Endodermal cell (in vitro differentiated cells): ENCODE results near the gene RELA. TPM values are rescaled to one million over a fixed set of nuclear protein-coding genes. Genes with fewer than 3 reads are reported as not detected.
"Not testable (repeated sequence)": the region's sequence is repeated elsewhere in the genome, so short reads cannot be mapped to it uniquely, and the experiment has no call there.

ENCODE experiments used
- DNase-seq: peaks from one replicate; pipeline ENCODE4 v3.0.0-alpha.2; 2017
- H3K27ac ChIP-seq: 2 replicates; pipeline ENCODE4 v1.5.1; 2013; ENCODE audit warnings: mild to moderate bottlenecking, low read depth, low read length, moderate library complexity
- H3K27me3 ChIP-seq: 2 replicates; pipeline ENCODE4 v1.6.1; 2013; ENCODE audit warnings: mild to moderate bottlenecking, low read length, moderate library complexity; ENCODE audit not compliant: insufficient read depth, control insufficient read depth, poor library complexity, severe bottlenecking
- H3K36me3 ChIP-seq: 2 replicates; pipeline ENCODE4 v1.7.0; 2013; ENCODE audit warnings: mild to moderate bottlenecking, low read length, moderate library complexity; ENCODE audit not compliant: control insufficient read depth, insufficient read depth
- H3K4me1 ChIP-seq: one replicate; pipeline ENCODE4 v1.7.0; 2013; ENCODE audit warnings: low read length; ENCODE audit not compliant: control insufficient read depth, insufficient read depth
- H3K4me3 ChIP-seq: 2 replicates; pipeline ENCODE4 v1.5.1; 2013; ENCODE audit warnings: mild to moderate bottlenecking, low read length, moderate library complexity
- H3K9ac ChIP-seq: 2 replicates; pipeline ENCODE4 v1.6.1; 2013; ENCODE audit warnings: mild to moderate bottlenecking, low read length, moderate library complexity; ENCODE audit not compliant: poor library complexity, severe bottlenecking; ENCODE audit errors: extremely low read depth
- H3K9me3 ChIP-seq: 2 replicates; pipeline ENCODE4 v1.6.1; 2013; ENCODE audit warnings: mild to moderate bottlenecking, low read length, moderate library complexity; ENCODE audit not compliant: control insufficient read depth
- H3K27ac Mint-ChIP-seq: 2 replicates; pipeline ENCODE4 v1.8.0; 2020; ENCODE audit warnings: mixed read lengths
- H3K27me3 Mint-ChIP-seq: 2 replicates; pipeline ENCODE4 v1.8.0; 2021; ENCODE audit warnings: mild to moderate bottlenecking, mixed read lengths; ENCODE audit not compliant: insufficient read depth
- H3K36me3 Mint-ChIP-seq: 2 replicates; pipeline ENCODE4 v1.8.0; 2020; ENCODE audit warnings: low read depth, mixed read lengths
- H3K4me1 Mint-ChIP-seq: 2 replicates; pipeline ENCODE4 v1.8.0; 2020; ENCODE audit warnings: mixed read lengths
- H3K4me3 Mint-ChIP-seq: 2 replicates; pipeline ENCODE4 v1.8.0; 2020; ENCODE audit warnings: mild to moderate bottlenecking, moderate library complexity, mixed read lengths
- H3K9me3 Mint-ChIP-seq: 2 replicates; pipeline ENCODE4 v1.8.0; 2020; ENCODE audit warnings: mild to moderate bottlenecking, mixed read lengths
- WGBS, 2 experiments: methylation state at CpG; one replicate each; pipeline versions ENCODE4 v1.1.5 to v1.1.7; 2013; ENCODE audit warnings: missing lambda C conversion rate in 2 of 2, mixed read lengths in 1 of 2; ENCODE audit not compliant: insufficient coverage in 1 of 2, insufficient read length in 1 of 2; 5-methylcytosine and 5-hydroxymethylcytosine counted together
- total RNA-seq, 2 donors: library from RNA; stranded (reverse); fragmentation: NEBNext Ultra II Directional in 1 of 2; extraction: Animal tissue kit (Norgen Biotek cat#: 25700) in 1 of 2; gene quantifications; 2 replicates in 1 of 2; 3 replicates in 1 of 2; pipeline ENCODE4 v1.2.1, GENCODE V29; 2021
- TF ChIP-seq, protein P1 (sequence below): fragments of 200-600 bp; sonication (generic); conservative IDR thresholded peaks from 2 replicates; pipeline ENCODE4 v1.5.0; 2021; ENCODE audit warnings: antibody characterized with exemption, mild to moderate bottlenecking

RELA gene
- total RNA-seq, 2 donors from 2014 or later: 40.2 to 41.1 TPM

DNA sequence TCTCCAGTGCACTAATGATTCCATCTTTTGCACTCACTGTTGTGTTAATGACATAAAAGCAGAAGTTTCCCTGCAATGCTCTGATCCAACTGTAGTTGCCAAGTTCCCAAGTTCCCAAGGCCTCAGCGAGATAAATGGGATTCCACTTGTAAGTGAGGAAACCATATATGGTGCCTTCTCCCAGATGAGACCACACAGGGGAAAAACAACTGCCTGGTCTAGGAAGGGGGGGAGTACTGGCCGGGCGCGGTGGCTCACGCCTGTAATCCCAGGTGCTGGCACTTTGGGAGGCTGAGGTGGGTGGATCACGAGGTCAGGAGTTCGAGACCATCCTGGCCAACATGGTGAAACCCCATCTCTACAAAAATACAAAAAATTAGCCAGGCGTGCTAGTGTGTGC lies 23.3 kb upstream of the RELA start:
- Mint-ChIP-seq H3K4me1 (no peaks in the 10 kb centered on the region), H3K4me3 (no peak overlapping the region), H3K27ac (no peak overlapping the region), H3K27me3 (peaks cover 14% of the 10 kb centered on the region), H3K36me3 (no peaks in the 10 kb centered on the region), H3K9me3 (no peaks in the 10 kb centered on the region)
- no peak for DNase-seq
- no peaks in the 10 kb centered on the region for H3K27me3 ChIP-seq
- TF ChIP-seq, protein P1, sequence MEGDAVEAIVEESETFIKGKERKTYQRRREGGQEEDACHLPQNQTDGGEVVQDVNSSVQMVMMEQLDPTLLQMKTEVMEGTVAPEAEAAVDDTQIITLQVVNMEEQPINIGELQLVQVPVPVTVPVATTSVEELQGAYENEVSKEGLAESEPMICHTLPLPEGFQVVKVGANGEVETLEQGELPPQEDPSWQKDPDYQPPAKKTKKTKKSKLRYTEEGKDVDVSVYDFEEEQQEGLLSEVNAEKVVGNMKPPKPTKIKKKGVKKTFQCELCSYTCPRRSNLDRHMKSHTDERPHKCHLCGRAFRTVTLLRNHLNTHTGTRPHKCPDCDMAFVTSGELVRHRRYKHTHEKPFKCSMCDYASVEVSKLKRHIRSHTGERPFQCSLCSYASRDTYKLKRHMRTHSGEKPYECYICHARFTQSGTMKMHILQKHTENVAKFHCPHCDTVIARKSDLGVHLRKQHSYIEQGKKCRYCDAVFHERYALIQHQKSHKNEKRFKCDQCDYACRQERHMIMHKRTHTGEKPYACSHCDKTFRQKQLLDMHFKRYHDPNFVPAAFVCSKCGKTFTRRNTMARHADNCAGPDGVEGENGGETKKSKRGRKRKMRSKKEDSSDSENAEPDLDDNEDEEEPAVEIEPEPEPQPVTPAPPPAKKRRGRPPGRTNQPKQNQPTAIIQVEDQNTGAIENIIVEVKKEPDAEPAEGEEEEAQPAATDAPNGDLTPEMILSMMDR: no peak
- H3K4me3 ChIP-seq: no peak overlapping the region
- H3K9me3 ChIP-seq: no peaks in the 10 kb centered on the region
- no peak overlapping the region for H3K9ac ChIP-seq
- H3K4me1 ChIP-seq: no peaks in the 10 kb centered on the region
- WGBS, 2 experiments: 86 to 92% methylated on average over 5 to 8 of the region's 8 CpGs
- H3K27ac ChIP-seq: no peak overlapping the region
- no peaks in the 10 kb centered on the region for H3K36me3 ChIP-seq

DNA sequence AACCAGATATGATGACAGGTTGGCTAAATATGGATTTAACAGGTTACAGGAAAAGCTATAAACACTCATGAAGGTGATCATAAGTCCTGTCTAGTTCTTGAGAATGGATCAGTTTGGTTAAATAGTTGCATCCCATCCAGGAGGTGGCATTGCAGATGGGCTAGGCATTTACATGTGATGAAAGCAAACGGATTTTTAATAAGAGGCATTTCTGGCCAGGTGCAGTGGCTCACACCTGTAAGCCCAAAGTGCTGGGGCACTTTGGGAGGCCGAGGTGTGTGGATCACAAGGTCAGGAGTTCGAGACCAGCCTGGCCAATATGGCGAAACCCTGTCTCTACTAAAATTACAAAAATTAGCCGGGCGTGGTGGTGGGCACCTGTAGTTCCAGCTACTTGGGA lies 20.8 kb upstream of the RELA start:
- not testable (repeated sequence) for H3K27ac ChIP-seq, H3K4me1 ChIP-seq, H3K36me3 ChIP-seq, DNase-seq, H3K4me3 Mint-ChIP-seq, H3K27me3 ChIP-seq, H3K9me3 ChIP-seq, H3K27ac Mint-ChIP-seq, H3K4me1 Mint-ChIP-seq, H3K9ac ChIP-seq, H3K4me3 ChIP-seq, H3K36me3 Mint-ChIP-seq, H3K9me3 Mint-ChIP-seq
- peaks cover 14% of the 10 kb centered on the region for H3K27me3 Mint-ChIP-seq
- WGBS, 2 experiments: 82 to 88% methylated on average over 3 to 6 of the region's 6 CpGs

DNA sequence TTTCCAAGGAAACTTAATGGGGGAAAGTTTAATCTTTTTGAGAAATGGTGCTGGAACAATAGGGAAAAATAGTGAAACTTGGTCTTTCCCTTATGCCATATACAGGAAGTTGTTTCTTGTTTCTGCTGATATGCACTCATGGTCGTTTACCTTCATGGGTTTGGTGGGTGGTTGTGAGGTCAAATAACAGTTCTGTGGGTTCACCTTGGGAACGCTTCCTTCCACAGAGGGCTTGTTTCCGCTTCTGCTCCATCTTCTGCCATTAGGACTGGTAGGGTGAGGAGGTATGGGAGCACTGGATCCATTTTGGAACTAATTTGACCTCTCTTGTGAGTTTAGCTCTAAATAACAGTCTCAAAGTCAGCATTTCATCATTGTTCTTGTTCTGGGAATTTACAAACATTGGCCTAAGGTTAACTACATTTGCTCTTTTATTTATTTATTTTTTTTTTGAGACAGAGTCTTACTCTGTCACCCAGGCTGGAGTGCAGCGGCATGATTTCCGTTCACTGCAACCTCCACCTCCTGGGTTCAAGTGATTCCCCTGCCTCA lies 17.6 kb upstream of the RELA start:
- no peaks in the 10 kb centered on the region for H3K9me3 Mint-ChIP-seq
- H3K4me3 ChIP-seq: no peak overlapping the region

More for the DNA sequence above, 17.6 kb upstream of the RELA start:
- H3K27me3 ChIP-seq: no peaks in the 10 kb centered on the region
- peaks cover 19% of the 10 kb centered on the region for H3K27me3 Mint-ChIP-seq
- H3K9ac ChIP-seq: no peak overlapping the region
- H3K4me1 ChIP-seq: no peaks in the 10 kb centered on the region
- no peaks in the 10 kb centered on the region for H3K36me3 Mint-ChIP-seq
- no peaks in the 10 kb centered on the region for H3K9me3 ChIP-seq
- no peak overlapping the region for H3K27ac ChIP-seq
- TF ChIP-seq, protein P1: no peak
- H3K4me3 Mint-ChIP-seq: no peak overlapping the region
- DNase-seq: no peak
- H3K4me1 Mint-ChIP-seq: no peaks in the 10 kb centered on the region
- 85% methylated on average over 4 to 5 of the region's 5 CpGs for WGBS, 2 experiments
- no peak overlapping the region for H3K27ac Mint-ChIP-seq
- H3K36me3 ChIP-seq: no peaks in the 10 kb centered on the region
